Myocyte (in vitro differentiated cells): ENCODE measurements around the gene BYSL. TPM values are rescaled to one million over a fixed set of nuclear protein-coding genes. Genes with fewer than 3 reads are reported as not detected.

Experiments
- DNase-seq: peaks from one replicate; pipeline ENCODE4 v3.0.0-alpha.2; 2012; ENCODE audit warnings: low read depth
- total RNA-seq: library from RNA; depleted of rRNA; stranded (reverse); fragments of >200 nt; gene quantifications from 2 replicates; pipeline ENCODE4 v1.2.3, GENCODE V29; 2014

The BYSL gene
- total RNA-seq, 1 donor from 2014 or later = 28.3 TPM

DNA sequence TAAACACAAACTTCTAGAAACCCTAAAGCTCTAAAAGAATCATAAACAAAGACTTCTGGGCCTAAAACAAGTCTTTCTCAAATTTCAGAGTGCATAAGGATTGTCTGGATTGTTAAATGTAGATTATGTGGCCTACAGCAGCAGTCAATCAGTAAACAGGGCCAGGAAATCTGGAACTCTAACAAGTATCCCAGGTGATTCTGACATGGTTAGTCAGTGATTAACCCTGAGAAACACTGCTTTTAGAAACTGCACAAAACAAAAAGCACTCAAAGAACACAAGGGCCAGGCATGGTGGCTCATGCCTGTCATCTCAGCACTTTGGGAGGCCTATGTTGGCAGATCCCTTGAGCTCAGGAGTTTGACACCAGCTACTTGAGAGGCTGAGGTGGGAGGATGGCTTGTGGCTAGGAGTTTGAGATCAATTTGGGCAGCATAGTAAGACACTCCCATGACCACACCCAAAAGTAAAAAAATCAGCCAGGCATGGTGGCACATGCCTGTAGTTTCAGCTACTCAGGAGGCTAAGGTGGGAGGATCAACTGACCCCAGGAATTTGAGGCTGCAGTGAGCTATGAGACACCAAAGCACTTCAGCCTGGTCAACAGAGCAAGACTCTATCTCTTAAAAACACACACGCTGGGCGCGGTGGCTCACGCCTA is 6.3 kb upstream of the BYSL start:
- DNase-seq = no peak

DNA sequence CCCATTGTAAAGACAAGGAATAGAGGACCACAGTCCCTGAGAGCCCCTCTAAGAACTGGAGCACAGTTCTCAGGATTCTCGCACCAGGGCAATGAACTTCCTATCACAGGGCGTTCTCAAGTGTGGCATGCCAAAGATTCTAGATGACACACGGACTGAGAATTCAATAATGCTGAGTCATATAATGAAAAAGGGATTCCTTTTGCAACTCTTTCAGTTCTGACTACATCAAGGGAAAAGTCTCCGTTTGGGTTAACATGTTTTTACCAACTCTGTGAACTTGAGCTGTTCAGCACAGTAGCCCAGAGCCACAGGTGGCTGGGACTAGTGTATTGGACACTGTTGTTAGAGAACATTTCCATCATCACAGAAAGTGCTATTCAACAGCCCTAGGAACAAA is 3.8 kb upstream of the BYSL start:
- DNase-seq = peak; percentile 86

- no peak for DNase-seq
Observed at GRCh38 chr6:41921712-41921998, 356 bp downstream of the BYSL start.

GRCh38 chr6:41922154-41922553 is 855 bp downstream of the BYSL start:
- DNase-seq = no peak

GRCh38 chr6:41927253-41927652 is 6.0 kb downstream of the BYSL start:
- DNase-seq = no peak

DNA sequence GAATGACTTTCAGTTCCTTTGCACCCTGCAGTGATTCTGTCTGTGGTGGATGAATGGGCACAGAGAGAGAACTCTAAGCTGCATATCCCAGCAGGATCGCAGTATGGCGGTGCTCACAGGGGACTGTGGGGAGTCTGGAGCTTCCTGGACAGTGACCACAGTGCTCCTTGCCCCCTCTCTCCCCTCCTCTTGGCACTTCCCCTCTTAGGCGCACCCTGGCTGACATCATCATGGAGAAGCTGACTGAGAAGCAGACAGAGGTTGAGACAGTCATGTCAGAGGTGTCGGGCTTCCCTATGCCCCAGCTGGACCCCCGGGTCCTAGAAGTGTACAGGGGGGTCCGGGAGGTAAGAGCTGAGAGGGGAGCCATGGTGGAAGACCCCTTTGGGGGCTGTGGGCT is 8.6 kb downstream of the BYSL start:
- no peak for DNase-seq

- no peak for DNase-seq
Observed at GRCh38 chr6:41931792-41932191, 10.5 kb downstream of the BYSL start.

GRCh38 chr6:41932378-41932777 is 11.1 kb downstream of the BYSL start:
- no peak for DNase-seq

GRCh38 chr6:41934278-41935192 is 13.2 kb downstream of the BYSL start:
- DNase-seq = no peak

- peak; percentile 66 for DNase-seq
Observed at GRCh38 chr6:41935193-41935574, 13.9 kb downstream of the BYSL start.

- DNase-seq = no peak
Observed at GRCh38 chr6:41935685-41936072, 14.4 kb downstream of the BYSL start.

GRCh38 chr6:41936073-41936837 is 15.0 kb downstream of the BYSL start:
- DNase-seq = peak; percentile 95

DNA sequence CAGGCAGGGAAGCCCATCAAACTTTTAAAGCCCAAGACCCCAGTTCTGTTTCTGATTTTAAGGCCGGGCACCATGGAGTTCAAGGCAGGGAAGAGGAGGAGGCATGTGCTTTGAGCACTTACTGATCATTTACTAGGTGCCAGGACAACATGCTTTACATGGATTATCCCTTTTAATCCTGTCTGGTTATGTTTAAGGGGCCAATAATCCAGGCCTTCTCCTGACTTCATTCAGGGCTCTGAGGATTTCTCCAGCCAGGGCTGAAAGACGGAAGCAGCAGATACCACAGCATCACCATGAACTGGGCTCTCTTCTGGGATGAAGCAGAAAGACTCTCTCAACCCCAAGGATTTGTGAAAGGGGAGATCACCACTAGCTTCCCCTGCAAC is 16.2 kb downstream of the BYSL start:
- no peak for DNase-seq

GRCh38 chr6:41937861-41938574 is 16.7 kb downstream of the BYSL start:
- DNase-seq = peak; percentile 84

GRCh38 chr6:41938590-41939175 is 17.4 kb downstream of the BYSL start:
- no peak for DNase-seq

DNA sequence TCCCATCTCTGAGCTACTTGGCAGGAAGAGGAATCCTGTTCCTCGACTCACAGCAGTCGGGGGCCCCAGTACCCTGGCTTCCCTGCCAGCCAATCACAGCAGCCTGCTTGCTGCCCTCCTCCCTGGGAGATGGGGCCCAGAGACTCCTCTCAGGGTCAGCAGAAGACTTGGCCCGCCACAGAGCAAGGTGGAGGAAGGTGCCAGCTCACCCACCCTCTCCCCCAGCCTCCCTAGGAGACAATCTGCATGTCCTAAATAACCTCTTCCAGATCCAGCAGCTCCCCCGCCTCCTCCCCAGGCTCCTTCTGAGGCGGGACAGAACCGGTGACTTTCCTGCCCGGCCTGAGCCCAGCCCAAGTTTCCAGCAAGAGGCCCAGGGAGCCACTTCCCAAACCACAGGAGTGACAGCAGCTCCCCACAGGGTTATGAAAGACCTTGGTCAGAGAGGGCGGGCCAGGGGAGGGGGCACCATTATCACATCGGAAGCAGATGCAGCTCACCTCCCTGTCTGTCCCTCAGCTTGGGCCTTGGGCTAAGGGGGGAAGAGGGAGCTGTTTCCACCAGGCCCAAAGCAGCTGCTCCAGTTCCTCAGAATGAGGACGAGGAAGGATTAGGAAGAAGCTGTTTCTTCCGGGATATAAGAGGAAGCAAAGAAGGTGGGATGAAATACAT is 18.0 kb downstream of the BYSL start:
- peak; percentile 92 for DNase-seq

GRCh38 chr6:41939848-41940758 is 18.8 kb downstream of the BYSL start:
- DNase-seq = peak; percentile 71

DNA sequence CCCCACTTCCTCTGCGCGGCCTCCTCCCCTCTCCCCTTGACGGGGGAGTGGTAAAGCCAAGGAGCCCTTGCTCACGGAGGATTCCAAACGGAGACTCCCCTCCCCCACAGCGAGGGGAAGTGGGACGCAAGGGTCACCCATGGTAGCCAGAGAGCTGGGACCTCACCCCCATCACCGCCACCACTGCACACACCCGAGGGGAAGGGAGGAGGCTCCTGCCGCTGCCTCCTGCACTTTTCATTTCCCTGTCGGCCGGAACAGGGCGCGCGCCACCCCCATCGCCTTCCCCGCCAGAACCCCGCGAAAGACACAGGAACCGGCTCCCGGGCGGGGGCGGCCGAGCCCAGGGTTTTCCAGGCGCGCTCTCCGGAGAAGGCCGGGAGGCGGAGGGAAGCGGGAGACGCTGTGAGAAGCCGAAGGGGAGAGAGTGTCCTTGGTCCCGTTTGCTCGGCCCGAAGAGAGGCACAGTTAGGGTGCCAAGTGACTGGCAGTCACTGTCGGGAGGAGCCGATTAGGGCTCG is 19.5 kb downstream of the BYSL start:
- peak; percentile 49 for DNase-seq
